K562 (cell line): ENCODE results near the gene TENT4B. TPM values are rescaled to one million over a fixed set of nuclear protein-coding genes. Genes with fewer than 3 reads are reported as not detected.

Experiments used
- AFF4 ChIP-seq: sonication (generic); formaldehyde crosslinking; IDR thresholded peaks from 2 replicates; pipeline ENCODE4 v1.8.0; 2023; ENCODE audit warnings: mild to moderate bottlenecking, missing genetic modification reagents
- CAMTA2 ChIP-seq: fragments of 250-450 bp; sonication (Bioruptor Pico); conservative IDR thresholded peaks from 2 replicates; pipeline ENCODE4 v1.5.1; 2022
- CUX1 ChIP-seq: fragments of 200-800 bp; sonication (Bioruptor generic); IDR thresholded peaks from 2 replicates; pipeline ENCODE4 v1.6.1; 2016; ENCODE audit warnings: missing genetic modification characterization, missing compliant biosample characterization
- DIDO1 ChIP-seq: fragments of 450-650 bp; IDR thresholded peaks from 2 replicates; pipeline ENCODE4 v1.6.1; 2016; ENCODE audit warnings: low read depth, missing biosample characterization, missing genetic modification characterization
- DPF2 ChIP-seq: fragments of 450-650 bp; IDR thresholded peaks from 2 replicates; pipeline ENCODE4 v1.6.1; 2016
- ELF4 ChIP-seq: fragments of 450-650 bp; formaldehyde crosslinking; IDR thresholded peaks from 2 replicates; pipeline ENCODE4 v1.4.0; 2022; ENCODE audit warnings: missing genetic modification characterization
- SAP30 ChIP-seq: fragments of 200-600 bp; sonication (generic); IDR thresholded peaks from 2 replicates; pipeline ENCODE4 v1.6.1; 2012; ENCODE audit warnings: borderline replicate concordance, low read depth, mild to moderate bottlenecking, moderate library complexity, low read length, control low read depth, inconsistent platforms; ENCODE audit not compliant: insufficient read depth, poor library complexity, severe bottlenecking
- TFAM ChIP-seq: fragments of 250-450 bp; sonication (Bioruptor Pico); conservative IDR thresholded peaks from 2 replicates; pipeline ENCODE4 v1.5.0; 2021; ENCODE audit warnings: mild to moderate bottlenecking, moderate library complexity
- TRIM25 ChIP-seq: fragments of 450-650 bp; IDR thresholded peaks from 2 replicates; pipeline ENCODE4 v1.7.0; 2016; ENCODE audit warnings: borderline replicate concordance
- ZBTB26 ChIP-seq: fragments of 450-650 bp; formaldehyde crosslinking; IDR thresholded peaks from 2 replicates; pipeline ENCODE4 v1.4.0; 2022; ENCODE audit warnings: missing genetic modification characterization
- ZBTB9 ChIP-seq: fragments of 450-650 bp; formaldehyde crosslinking; IDR thresholded peaks from 2 replicates; pipeline ENCODE4 v1.4.0; 2020; ENCODE audit warnings: mild to moderate bottlenecking, moderate library complexity
- ZNF584 ChIP-seq: fragments of 200-800 bp; sonication (Bioruptor generic); IDR thresholded peaks from 2 replicates; pipeline ENCODE4 v1.6.1; 2016; ENCODE audit warnings: low read depth, mild to moderate bottlenecking, missing genetic modification characterization, missing compliant biosample characterization
- polyA plus RNA-seq, 8 experiments: library from polyadenylated mRNA; depleted of rRNA in 4 of 8; stranded (reverse) in 5 of 8; unstranded in 3 of 8; fragments of >200 nt; fragmentation: Nextera tagmentation in 2 of 8; fragmentation: Illumina TruSeq in 1 of 8; extraction: Ambion mirVana in 2 of 8; extraction: Trizol in 1 of 8; gene quantifications; 2 replicates each; pipeline versions ENCODE4 v1.2.1 to v1.2.3, GENCODE V29; 2011 to 2014; ENCODE audit warnings: inconsistent platforms in 1 of 8, missing spikeins in 1 of 8
- total RNA-seq, 7 experiments: library from RNA; depleted of rRNA in 6 of 7; stranded (reverse); fragments of >200 nt in 6 of 7; fragmentation: Illumina TruSeq in 2 of 7; extraction: Trizol in 2 of 7; gene quantifications; 2 replicates each; pipeline versions ENCODE4 v1.2.1 to v1.2.3, GENCODE V29; 2011 to 2021; ENCODE audit warnings: low replicate concordance in 1 of 7

The TENT4B gene
- total and polyA plus RNA-seq, 9 of the 15 experiments (the other 6 are each of a cell fraction or from before 2014, with no cell fraction given) = 5.2 to 8.4 (median 7.0) TPM

- 0 out of 2 replicates have a peak, but pooled peaks have one; percentile 38 for TF ChIP-seq AFF4 (CRISPR knock-in tag)
- TF ChIP-seq TFAM (CRISPR knock-in tag) = no peak
- no peak; the same call in 1 of the 2 replicates for TF ChIP-seq ZNF584
- 0 out of 2 replicates have a peak, but pooled peaks have one; percentile 23 for TF ChIP-seq ZBTB9 (CRISPR knock-in tag)
- no peak for TF ChIP-seq TRIM25
- TF ChIP-seq ZBTB26 (CRISPR knock-in tag) = no peak
- peak; percentile 49; the same call in 1 of the 2 replicates for TF ChIP-seq ELF4 (CRISPR knock-in tag)
- no peak; the same call in 1 of the 2 replicates for TF ChIP-seq CAMTA2 (CRISPR knock-in tag)
- TF ChIP-seq DIDO1 (tag) = no peak
- TF ChIP-seq SAP30 = no peak
- TF ChIP-seq CUX1 = no peak
- peak; percentile 81 for TF ChIP-seq DPF2
Measured at GRCh38 chr16:50266337-50267091, 113.4 kb downstream of the TENT4B start, which contains the start of gene ADCY7 (continued).
